ENCODE measurements around the gene ITGB6. TPM values are rescaled to one million over a fixed set of nuclear protein-coding genes. Genes with fewer than 3 reads are reported as not detected.
A peak's percentile ranks its signal among the peaks of the same experiment; 100 is the strongest.

The ITGB6 gene
- total RNA-seq, 1 donor from 2014 or later, result 7.6 TPM

DNA sequence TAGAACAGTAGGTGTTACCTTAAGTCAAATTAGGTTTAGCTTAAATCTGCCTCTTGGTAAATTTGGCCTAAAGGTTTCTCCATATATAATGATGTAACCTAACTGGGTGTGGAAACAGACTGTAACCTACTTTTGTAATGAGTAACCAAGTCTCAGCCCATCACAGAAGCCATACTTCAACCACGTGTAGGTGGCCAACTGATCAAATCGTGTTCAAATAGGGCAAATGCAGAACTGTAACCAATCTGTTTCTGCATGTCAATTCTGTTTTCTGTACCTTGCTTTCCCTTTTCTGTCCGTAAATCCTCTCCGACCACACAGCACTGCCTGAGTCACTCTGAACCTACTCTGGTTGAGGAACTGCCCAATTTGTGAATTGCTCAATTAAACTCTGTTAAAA lies 103.7 kb downstream of the ITGB6 start:
- Histone ChIP-seq H3K4me1 (ENCODE audit: insufficient read depth, low read length) (no peaks in the 10 kb centered on the region), H3K4me2 (ENCODE audit: low read length) (no peak overlapping the region), H3K36me3 (ENCODE audit: insufficient read depth, low read length) (no peaks in the 10 kb centered on the region), H4K20me1 (ENCODE audit: insufficient read depth, low read length) (no peaks in the 10 kb centered on the region), H2AFZ (ENCODE audit: low read depth, low read length) (no peak overlapping the region), H3K9me3 (ENCODE audit: insufficient read depth, low read depth, low read length) (no peaks in the 10 kb centered on the region), H3K79me2 (ENCODE audit: insufficient read depth, low read length) (no peaks in the 10 kb centered on the region), H3K27me3 (ENCODE audit: insufficient read depth, low read length) (no peaks in the 10 kb centered on the region), H3K4me3 (ENCODE audit: insufficient read depth, low read depth, low read length) (no peak overlapping the region), H3K27ac (ENCODE audit: low read depth, low read length) (no peak overlapping the region), H3K9ac (ENCODE audit: low read length) (no peak overlapping the region)
- FAIRE-seq (no peak), DNase-seq (ENCODE audit: low read depth) (no peak)
- H3K9me3 Mint-ChIP-seq (ENCODE audit: unreplicated experiment), result peaks cover 8% of the 10 kb centered on the region
- H3K36me3 Mint-ChIP-seq (ENCODE audit: low read depth, unreplicated experiment), result no peaks in the 10 kb centered on the region
- TF ChIP-seq EZH2 (IDR thresholded peaks at IDR 0.05; ENCODE audit: insufficient read depth, low read length), result no peak
- TF ChIP-seq, protein P1, sequence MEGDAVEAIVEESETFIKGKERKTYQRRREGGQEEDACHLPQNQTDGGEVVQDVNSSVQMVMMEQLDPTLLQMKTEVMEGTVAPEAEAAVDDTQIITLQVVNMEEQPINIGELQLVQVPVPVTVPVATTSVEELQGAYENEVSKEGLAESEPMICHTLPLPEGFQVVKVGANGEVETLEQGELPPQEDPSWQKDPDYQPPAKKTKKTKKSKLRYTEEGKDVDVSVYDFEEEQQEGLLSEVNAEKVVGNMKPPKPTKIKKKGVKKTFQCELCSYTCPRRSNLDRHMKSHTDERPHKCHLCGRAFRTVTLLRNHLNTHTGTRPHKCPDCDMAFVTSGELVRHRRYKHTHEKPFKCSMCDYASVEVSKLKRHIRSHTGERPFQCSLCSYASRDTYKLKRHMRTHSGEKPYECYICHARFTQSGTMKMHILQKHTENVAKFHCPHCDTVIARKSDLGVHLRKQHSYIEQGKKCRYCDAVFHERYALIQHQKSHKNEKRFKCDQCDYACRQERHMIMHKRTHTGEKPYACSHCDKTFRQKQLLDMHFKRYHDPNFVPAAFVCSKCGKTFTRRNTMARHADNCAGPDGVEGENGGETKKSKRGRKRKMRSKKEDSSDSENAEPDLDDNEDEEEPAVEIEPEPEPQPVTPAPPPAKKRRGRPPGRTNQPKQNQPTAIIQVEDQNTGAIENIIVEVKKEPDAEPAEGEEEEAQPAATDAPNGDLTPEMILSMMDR (IDR thresholded peaks at IDR 0.05; ENCODE audit: insufficient read depth, low read depth, low read length), result no peak
- no peaks in the 10 kb centered on the region for H3K27me3 Mint-ChIP-seq (ENCODE audit: low read depth, unreplicated experiment)
- H3K4me1 Mint-ChIP-seq (ENCODE audit: low read depth, unreplicated experiment), result peaks cover 13% of the 10 kb centered on the region
- H3K4me3 Mint-ChIP-seq (ENCODE audit: unreplicated experiment), result no peak overlapping the region
- H3K27ac Mint-ChIP-seq (ENCODE audit: unreplicated experiment), result no peak overlapping the region

DNA sequence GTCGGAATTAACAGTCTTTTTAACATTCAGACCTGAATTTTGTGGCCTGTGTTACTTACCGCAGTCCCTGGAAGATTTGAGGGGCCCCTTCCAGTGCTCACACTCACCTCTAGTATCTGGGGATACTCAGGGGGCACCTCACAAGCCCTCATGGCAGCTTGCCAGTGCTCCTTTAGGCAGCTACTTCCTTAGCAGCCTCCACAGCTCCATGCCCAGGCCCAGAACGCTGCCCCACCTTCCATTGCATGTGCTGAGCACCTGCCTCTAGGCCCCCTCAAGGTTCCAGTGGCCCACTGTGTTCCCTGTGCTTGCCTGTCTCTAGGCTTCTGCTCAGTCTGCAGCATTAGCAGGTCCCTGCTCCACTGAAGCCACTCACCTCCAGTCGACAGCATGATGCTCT lies 107.6 kb downstream of the ITGB6 start:
- Histone ChIP-seq H4K20me1 (ENCODE audit: insufficient read depth, low read length) (no peaks in the 10 kb centered on the region), H3K4me2 (ENCODE audit: low read length) (no peak overlapping the region), H3K9ac (ENCODE audit: low read length) (no peak overlapping the region), H3K36me3 (ENCODE audit: insufficient read depth, low read length) (no peaks in the 10 kb centered on the region), H3K79me2 (ENCODE audit: insufficient read depth, low read length) (no peaks in the 10 kb centered on the region), H3K27me3 (ENCODE audit: insufficient read depth, low read length) (no peaks in the 10 kb centered on the region), H2AFZ (ENCODE audit: low read depth, low read length) (no peak overlapping the region), H3K4me1 (ENCODE audit: insufficient read depth, low read length) (no peaks in the 10 kb centered on the region), H3K27ac (ENCODE audit: low read depth, low read length) (no peak overlapping the region), H3K4me3 (ENCODE audit: insufficient read depth, low read depth, low read length) (no peak overlapping the region), H3K9me3 (ENCODE audit: insufficient read depth, low read depth, low read length) (peaks cover 15% of the 10 kb centered on the region)
- FAIRE-seq, result no peak
- no peaks in the 10 kb centered on the region for H3K27me3 Mint-ChIP-seq (ENCODE audit: low read depth, unreplicated experiment)
- no peak overlapping the region for H3K4me3 Mint-ChIP-seq (ENCODE audit: unreplicated experiment)
- TF ChIP-seq, protein P1 (IDR thresholded peaks at IDR 0.05; ENCODE audit: insufficient read depth, low read depth, low read length), result no peak
- no peak for TF ChIP-seq EZH2 (IDR thresholded peaks at IDR 0.05; ENCODE audit: insufficient read depth, low read length)
- peaks cover 18% of the 10 kb centered on the region for H3K4me1 Mint-ChIP-seq (ENCODE audit: low read depth, unreplicated experiment)
- peaks cover 35% of the 10 kb centered on the region for H3K9me3 Mint-ChIP-seq (ENCODE audit: unreplicated experiment)
- H3K27ac Mint-ChIP-seq (ENCODE audit: unreplicated experiment), result no peak overlapping the region
- peaks cover 4% of the 10 kb centered on the region for H3K36me3 Mint-ChIP-seq (ENCODE audit: low read depth, unreplicated experiment)
- DNase-seq (ENCODE audit: low read depth), result no peak

DNA sequence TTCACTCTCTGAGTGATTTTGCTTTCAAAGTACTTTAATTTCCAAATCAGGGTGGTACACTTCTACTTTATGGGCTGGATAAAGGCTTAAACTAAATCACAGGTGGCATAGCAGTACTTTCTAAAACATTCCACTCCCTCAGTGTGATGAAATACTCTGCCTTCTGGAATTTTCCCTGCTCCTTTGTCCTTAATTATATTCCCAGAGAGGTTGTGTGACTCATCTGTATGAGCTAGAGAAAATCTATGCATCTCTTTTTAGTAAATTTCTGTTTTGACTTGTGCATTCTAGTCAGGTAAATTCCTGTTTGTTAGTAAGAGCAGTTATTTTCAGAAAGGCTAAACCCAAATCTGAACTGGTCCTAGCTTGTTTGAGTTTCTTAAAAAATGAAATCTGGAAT lies 108.7 kb downstream of the ITGB6 start:
- Mint-ChIP-seq H3K9me3 (ENCODE audit: unreplicated experiment) (peaks cover 45% of the 10 kb centered on the region), H3K4me3 (ENCODE audit: unreplicated experiment) (no peak overlapping the region), H3K36me3 (ENCODE audit: low read depth, unreplicated experiment) (peaks cover 8% of the 10 kb centered on the region), H3K27ac (ENCODE audit: unreplicated experiment) (peak overlapping the region; percentile 92), H3K27me3 (ENCODE audit: low read depth, unreplicated experiment) (no peaks in the 10 kb centered on the region), H3K4me1 (ENCODE audit: low read depth, unreplicated experiment) (peaks cover 12% of the 10 kb centered on the region)
- no peak overlapping the region for H3K9ac ChIP-seq (ENCODE audit: low read length)
- no peak overlapping the region for H3K27ac ChIP-seq (ENCODE audit: low read depth, low read length)
- no peak overlapping the region for H3K4me3 ChIP-seq (ENCODE audit: insufficient read depth, low read depth, low read length)
- no peaks in the 10 kb centered on the region for H3K36me3 ChIP-seq (ENCODE audit: insufficient read depth, low read length)
- FAIRE-seq (peak; percentile 13), DNase-seq (ENCODE audit: low read depth) (peak; percentile 65)
- H4K20me1 ChIP-seq (ENCODE audit: insufficient read depth, low read length), result no peaks in the 10 kb centered on the region
- H3K27me3 ChIP-seq (ENCODE audit: insufficient read depth, low read length), result no peaks in the 10 kb centered on the region
- TF ChIP-seq, protein P1 (IDR thresholded peaks at IDR 0.05; ENCODE audit: insufficient read depth, low read depth, low read length), result no peak
- TF ChIP-seq EZH2 (IDR thresholded peaks at IDR 0.05; ENCODE audit: insufficient read depth, low read length), result no peak
- H3K4me1 ChIP-seq (ENCODE audit: insufficient read depth, low read length), result no peaks in the 10 kb centered on the region
- no peak overlapping the region for H3K4me2 ChIP-seq (ENCODE audit: low read length)
- no peak overlapping the region for H2AFZ ChIP-seq (ENCODE audit: low read depth, low read length)
- H3K9me3 ChIP-seq (ENCODE audit: insufficient read depth, low read depth, low read length), result peaks cover 22% of the 10 kb centered on the region
- H3K79me2 ChIP-seq (ENCODE audit: insufficient read depth, low read length), result no peaks in the 10 kb centered on the region

All from astrocyte (in vitro differentiated cells and primary cell).